ENCODE measurements around the gene NXNL1.

The NXNL1 gene

GRCh38 chr19:17418710-17419109 lies 42.0 kb downstream of the NXNL1 start:
- DNase-seq (ENCODE audit: low spot score) = no peak
- Histone ChIP-seq H3K4me3 (no peak overlapping the region), H3K27ac (no peak overlapping the region)
- TF ChIP-seq CTCF (IDR thresholded peaks at IDR 0.05) = no peak

- no peak overlapping the region for H3K4me3 ChIP-seq
- no peak overlapping the region for H3K27ac ChIP-seq
- TF ChIP-seq CTCF (IDR thresholded peaks at IDR 0.05) = no peak
- DNase-seq (ENCODE audit: low spot score) = no peak
Observed at GRCh38 chr19:17415121-17415520, 45.6 kb downstream of the NXNL1 start.

GRCh38 chr19:17414097-17414496 lies 46.6 kb downstream of the NXNL1 start:
- H3K4me3 ChIP-seq = no peak overlapping the region
- DNase-seq (ENCODE audit: low spot score) = no peak
- no peak for TF ChIP-seq CTCF (IDR thresholded peaks at IDR 0.05)
- no peak overlapping the region for H3K27ac ChIP-seq

- no peak for DNase-seq (ENCODE audit: low spot score)
- TF ChIP-seq CTCF (IDR thresholded peaks at IDR 0.05) = no peak
Observed at GRCh38 chr19:17411801-17412200, 48.9 kb downstream of the NXNL1 start.

GRCh38 chr19:17409990-17410389 lies 50.7 kb downstream of the NXNL1 start:
- no peak overlapping the region for H3K4me3 ChIP-seq
- no peak for TF ChIP-seq CTCF (IDR thresholded peaks at IDR 0.05)
- no peak for DNase-seq (ENCODE audit: low spot score)
- H3K27ac ChIP-seq = no peak overlapping the region

More at GRCh38 chr19:17411801-17412200, 48.9 kb downstream of the NXNL1 start:
- no peak overlapping the region for H3K4me3 ChIP-seq
- no peak overlapping the region for H3K27ac ChIP-seq

- DNase-seq (ENCODE audit: low spot score) = no peak
- Histone ChIP-seq H3K27ac (peak overlapping the region in 1 of 2 donors; percentile 83), H3K4me3 (peak overlapping the region; percentile 60)
- no peak for TF ChIP-seq CTCF (IDR thresholded peaks at IDR 0.05)
Observed at GRCh38 chr19:17406887-17407196, 53.9 kb downstream of the NXNL1 start.

- no peak for DNase-seq (ENCODE audit: low spot score)
- TF ChIP-seq CTCF (IDR thresholded peaks at IDR 0.05) = no peak
- Histone ChIP-seq H3K4me3 (peak overlapping the region; percentile 60), H3K27ac (peak overlapping the region; percentile 64 to 83)
Observed at GRCh38 chr19:17406046-17406886, 54.5 kb downstream of the NXNL1 start.
